HG02870 (cell line): ENCODE data around the gene HIPK2.

Experiments
- ATAC-seq: cut with Tn5 transposase; IDR thresholded peaks from one replicate; pipeline ENCODE4 v1.9.1; 2021; ENCODE audit warnings: mild to moderate bottlenecking, moderate library complexity; ENCODE audit not compliant: unreplicated experiment

HIPK2 gene

DNA sequence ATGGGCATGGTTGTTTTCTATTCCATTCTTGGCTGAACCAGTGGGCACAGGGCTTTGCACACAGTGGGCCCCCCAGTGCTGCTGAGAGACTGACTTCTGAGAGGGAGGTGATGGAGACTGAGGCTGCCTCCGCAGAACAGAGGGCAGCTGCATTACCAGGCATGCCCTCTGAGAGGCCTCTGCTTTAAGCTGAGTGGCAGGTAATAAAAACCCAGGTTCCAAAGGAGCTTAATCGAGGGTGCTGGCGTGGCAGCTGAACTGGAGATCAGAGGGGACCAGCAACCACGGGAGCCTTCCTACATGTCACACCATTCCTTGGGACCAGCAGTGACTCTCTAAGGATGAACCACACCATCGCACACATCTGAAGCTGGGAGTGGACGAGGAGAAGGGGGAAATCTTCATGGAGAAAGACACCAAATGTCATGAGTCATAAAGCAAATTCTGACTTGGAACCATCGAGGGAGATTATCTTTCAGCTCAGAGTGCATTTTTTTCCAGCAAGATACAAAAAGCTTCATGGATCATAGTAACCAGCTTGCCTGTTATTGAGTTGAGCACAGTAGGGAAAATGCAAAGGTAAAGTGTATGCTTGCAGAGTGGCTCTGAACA lies 24.6 kb downstream of the HIPK2 start:
- ATAC-seq, result no peak

DNA sequence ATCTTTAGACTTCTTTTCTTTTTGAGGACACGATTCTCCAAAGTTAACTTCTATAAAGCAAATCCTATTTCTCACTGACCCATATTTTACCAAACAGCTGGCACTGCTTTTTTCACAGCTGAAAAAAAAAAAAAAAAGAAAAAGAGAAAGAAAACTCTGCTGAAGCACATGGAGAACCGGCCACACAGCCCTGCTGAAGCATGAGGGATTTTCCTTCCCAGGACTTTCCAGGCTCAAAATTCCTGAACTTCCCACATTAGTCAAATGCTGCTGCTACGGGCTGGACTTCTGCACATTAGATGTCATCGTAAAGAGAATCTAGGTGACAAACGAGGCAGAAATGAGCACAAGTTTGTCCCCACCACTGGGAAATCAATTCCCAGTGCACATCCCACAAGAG lies 25.2 kb downstream of the HIPK2 start:
- no peak for ATAC-seq

DNA sequence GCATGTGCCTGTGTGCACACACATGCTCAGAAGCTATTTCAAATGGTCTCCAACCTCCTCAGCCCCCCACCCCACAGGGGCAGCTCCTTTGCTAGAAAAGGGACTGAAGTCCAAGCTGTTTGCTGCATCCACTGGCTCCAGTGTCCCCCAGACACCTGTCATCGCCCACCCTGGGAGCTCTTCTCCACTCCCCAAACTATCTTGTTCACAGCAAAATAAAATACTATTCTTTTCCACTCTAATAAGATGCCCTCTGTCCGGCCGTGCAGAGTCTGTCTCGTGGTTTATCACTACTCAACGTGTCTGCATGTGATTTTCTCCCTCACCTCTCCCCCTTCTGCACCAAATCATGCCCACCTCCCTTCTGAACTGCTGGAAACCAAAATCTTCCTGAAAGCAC lies 25.6 kb downstream of the HIPK2 start:
- no peak for ATAC-seq

DNA sequence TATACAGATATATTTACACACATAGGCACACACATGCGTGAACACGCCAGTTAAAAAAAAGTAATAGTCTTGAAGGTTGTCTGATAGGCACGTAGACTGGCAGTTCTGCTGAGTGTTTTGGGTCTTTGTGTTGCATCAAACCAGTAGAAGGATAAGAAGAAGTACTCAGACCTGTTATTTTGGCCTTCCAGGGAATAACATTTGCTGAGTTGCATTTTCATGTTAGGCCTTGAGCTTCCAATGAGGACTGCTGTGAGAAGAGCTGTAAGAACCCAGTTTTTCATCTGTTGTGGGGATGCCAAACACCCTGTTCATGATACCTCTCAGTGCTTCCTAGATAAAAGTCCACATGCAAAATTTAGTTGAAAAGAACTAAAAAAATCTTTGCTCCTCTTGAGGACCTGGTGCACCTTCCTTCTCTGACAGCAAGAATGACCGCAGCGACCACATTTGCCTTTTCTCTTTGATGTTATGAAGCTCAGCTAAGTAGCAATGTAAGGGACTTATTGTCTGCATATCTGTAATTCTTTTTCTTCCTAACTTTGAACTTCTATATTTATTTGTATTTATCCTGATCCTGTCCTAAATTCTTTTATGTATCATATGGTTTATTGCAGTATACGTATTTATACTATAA lies 27.2 kb downstream of the HIPK2 start:
- ATAC-seq, result no peak

DNA sequence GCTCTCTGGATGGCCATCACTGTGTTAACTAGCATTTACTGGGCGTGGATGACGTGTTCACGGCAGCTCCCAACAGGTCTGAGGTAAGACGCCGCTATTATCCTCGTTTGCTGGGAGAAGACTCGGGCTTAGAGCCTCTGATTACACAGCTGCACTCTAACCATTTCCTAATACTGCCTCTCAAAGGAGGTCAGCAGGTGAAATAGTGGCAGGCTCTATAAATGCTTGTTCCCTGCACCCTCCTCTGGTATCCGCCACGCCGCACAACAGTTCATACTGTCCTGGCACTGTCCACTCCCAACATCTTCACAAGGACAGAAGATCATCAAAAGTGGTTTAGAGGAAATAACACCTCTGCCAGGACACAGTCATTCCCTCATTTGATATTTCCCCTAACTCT lies 28.3 kb downstream of the HIPK2 start:
- ATAC-seq, result no peak

DNA sequence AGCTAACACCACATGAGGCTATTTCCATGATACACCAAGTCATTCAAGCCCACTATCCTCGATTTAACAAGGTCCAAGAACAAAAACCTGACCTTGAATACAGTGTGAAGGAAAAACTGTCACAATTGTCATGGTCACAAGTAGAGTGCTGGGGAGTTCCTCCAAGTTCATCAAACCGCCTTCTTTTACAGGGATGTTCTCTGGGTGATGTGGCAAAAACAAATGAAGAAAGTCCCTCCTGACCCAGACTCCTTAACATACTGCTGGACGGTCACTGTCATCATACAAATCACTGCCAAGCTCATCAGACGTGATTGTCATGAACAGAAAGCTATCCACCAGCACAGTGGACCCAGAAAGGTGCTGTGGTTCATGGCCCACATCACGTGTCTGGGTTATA lies 28.9 kb downstream of the HIPK2 start:
- ATAC-seq, result no peak

DNA sequence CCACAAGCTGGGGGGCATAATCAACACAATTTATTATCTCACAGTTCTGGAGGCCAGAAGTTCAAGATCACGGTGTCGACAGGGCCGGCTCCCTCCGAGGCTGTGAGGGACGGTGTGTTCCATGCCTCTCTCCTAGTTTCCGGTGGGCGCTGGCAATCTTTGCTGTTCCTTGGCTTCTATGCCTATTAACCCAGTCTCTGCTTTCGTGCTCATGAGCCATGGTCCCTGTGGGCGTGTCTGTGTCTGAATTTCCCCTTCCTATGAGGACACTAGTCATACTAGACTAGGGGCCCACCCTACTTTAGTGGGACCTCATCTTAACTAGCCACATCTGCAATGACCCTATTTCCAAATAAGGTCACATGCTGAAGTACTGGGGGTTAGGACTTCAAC lies 29.4 kb downstream of the HIPK2 start:
- ATAC-seq, result no peak

DNA sequence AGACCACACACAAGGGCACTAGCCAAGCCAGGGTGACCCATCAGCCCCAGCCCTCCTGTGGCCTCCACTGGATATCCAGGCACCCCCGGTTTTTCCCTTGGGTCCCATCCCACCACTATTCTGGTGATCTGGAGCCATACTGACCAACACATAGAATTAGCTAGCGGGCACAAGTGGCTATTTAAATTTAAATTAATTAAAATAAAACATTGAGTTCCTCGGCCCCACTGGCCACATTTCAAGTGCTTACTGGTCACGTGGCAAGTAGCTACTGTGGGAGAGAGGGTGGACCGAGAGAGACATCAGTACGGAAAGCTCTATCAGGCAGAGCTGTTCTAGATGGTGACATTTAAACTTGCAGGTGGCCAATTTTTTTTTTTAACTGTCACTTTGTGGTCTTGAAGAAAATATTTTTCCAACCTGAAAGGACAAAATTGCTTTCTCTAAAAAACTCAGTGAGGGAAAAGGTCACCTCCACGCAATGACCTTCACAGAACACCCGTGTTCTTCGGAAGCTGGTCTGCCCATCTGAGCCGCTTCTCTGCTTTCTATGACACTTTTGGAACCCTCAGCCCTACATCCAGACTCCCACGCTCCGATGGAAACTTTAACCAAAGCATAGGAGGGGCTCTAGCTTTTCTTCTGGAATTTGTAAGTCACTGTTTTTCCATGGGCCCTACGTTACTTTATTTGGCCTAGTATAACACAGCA lies 30.0 kb downstream of the HIPK2 start:
- no peak for ATAC-seq

DNA sequence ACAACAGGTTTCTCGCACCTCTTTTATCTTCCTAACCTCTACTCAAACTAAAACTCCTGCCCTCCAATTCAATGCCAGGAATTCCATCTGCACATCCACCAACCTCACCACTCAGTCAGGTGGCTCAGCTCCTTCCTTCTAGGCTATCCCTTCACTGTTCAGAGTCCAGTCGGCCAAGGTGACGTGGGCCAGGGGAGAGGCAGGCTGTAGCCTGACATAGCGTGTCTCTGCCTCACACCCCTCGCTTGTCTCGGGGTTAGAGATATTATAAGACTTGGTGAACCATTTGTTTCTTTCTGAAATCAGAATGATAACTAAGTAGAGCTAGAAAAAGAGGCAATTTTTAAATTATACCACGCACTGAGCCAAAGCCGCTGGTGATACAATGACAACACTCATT lies 31.1 kb downstream of the HIPK2 start:
- no peak for ATAC-seq

DNA sequence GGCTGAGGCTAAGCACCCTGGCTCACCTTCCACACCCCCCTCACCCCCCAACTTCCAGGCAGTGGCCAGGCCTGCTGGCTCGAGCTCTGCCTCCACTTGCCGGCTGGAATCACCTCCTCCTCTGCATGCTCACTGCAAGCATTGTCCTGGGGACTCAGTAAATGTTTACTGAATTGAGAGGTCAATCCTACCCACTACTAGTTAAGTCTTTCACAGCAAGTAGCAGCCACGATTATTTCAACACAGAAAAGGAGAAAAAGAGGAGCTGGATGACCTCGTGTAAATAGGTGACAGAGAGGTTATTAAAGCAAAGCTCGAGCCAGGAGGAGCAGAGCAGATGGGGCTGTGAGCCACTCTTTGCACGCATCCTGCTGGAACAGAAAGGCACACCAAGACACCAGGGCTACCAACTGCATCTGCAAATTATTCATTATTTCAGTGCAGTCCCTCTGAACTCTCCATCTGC lies 32.1 kb downstream of the HIPK2 start:
- ATAC-seq, result no peak

DNA sequence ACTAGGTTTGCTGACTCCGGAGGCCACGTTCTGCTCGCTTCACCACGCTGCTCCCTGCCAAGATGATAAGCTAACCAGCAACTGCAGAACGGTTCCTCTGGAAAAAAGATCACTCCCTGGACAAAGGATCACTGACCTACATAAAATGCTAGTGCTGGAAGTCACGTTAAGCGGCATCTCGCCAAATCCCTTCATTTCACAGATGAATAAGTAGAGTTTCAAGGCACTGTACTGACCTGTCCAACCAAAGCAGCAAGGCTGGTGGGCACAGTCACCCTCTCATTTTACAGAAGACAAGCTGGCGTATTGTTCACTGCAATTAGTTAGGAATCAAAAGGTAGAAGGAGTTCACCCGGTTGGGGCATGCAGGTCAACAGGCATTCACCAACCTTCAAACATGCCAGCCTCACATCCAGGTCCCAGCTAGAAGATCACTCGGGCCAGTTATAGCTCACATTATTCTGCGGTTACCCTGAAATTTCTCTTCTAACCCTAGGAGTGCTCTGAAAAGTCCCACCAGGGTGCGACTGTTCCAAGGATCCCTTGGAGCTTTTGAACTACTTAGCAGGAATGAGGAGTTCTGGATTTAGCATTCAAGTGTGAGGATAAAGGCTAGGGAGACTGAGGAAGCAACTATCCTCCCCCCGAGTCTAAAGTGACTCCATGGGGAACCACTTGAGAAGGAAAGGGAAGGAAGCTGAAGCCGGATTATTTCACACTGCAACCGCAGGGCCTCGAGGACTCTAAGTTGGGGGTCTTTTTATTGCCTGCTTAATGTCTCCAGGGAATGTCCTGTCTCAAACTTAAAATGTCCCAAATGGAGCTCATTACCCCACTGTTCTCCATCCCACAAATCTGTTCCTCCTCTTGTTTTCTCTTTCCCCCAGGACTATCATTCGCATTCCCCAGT lies 32.8 kb downstream of the HIPK2 start:
- ATAC-seq, result no peak

DNA sequence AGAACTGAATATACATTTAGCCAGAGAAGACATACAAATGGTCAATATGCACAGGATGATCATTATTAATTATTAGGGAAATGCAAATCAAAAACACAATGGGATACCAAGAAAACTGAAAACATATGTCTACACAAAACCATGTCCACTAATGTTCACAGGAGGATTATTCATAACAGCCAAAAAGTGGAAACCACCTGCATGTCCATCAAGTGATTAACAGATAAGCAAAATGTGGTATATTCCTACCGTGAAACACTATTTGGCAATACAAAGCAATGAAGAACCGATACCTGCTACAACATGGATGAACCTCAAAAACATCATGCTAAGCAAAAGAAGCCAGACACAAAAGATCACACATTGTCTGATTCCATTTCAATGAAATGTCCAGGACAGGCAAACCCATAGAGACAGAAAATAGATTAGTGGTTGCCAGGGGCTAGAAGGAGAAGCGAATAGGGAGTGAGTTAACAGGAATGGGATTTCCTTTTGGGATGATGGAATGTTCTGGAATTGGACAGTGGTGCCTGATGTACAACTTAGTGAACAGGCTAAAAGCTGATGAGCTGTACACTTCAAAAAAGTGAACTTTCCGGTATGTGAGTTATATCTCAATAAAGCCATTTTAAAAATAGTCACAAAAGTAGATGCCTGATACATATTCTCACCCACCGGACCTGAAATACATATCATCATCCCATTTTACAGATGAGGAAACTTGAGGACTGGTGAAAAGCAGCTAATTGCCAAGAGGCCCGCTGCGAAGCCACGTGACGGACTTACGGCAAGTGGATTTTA lies 33.6 kb downstream of the HIPK2 start:
- ATAC-seq, result no peak

DNA sequence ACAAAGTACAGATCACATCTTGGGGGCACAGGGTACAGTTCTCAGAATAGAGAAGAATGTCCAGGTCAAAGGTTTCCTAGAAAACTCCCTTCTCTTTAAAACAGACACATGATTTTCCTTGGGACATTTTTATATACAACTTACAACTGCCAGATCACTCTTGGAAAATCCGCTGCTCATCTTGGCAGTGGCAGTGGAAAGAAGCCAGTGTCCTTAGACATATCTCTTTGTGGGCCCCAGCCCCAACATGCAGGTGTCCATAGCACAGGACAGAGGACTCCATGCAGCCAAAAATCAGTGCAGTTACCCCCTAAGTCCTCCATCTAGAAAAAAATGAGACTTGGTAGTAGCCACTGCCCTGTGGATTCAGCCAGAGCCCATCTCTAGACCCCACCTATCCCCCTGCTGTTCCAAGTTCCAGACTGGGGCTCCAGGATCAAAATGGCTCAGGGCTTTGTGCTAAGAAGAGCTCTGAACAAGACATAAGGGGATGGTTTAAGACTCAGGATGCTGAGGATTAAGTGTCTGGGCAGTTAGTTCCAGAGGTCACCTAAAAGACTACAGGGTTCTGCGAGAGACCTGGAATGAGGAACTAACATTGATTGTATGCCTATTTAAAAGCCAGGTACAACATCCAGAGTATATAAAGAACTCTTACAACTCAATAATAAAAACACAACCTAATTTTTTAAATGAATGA lies 34.4 kb downstream of the HIPK2 start:
- no peak for ATAC-seq

DNA sequence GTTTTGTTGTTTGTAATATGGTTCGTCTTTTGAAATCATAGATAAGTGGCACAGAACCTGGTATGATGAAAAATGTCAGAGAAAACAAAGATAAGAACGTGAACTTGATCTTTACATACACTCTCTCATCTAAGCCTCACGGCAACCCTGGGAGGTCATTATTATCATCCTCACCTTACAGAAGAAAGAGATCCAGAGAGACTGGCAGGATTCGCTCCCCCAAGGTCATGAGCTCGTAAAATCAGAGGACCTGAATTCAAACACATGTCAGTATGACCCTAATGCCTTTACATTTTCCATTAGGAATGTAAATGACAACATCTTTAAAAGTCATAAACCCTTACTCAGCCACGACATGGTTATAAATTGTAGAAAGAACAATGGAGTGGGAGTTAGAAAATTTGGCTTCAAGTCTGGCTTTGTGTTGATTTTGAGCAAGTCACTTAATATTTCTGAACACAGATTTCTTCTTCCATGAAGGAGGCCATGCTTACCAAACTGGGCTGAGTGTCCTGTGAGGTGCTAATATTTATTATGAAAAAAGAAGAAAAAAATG lies 35.9 kb downstream of the HIPK2 start:
- ATAC-seq, result no peak

DNA sequence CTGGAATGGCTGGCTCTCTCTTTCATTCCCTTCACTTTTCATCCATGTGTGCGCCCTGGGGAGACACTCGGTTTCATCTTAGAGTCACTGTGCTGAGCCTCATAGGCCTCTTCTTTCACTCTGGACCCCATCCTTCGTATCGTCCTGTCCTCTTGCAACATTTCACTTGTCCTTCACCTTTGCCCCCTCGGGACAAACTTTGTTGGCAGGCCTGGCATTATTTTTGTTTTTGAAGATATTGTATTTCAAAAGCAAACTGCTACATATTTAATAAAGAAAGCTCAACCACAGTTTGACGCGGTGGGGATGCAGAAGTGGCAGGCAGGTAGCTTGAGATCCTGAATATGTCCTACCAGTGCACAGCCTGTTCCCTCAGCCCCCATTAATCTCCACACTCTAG lies 36.6 kb downstream of the HIPK2 start:
- no peak for ATAC-seq

DNA sequence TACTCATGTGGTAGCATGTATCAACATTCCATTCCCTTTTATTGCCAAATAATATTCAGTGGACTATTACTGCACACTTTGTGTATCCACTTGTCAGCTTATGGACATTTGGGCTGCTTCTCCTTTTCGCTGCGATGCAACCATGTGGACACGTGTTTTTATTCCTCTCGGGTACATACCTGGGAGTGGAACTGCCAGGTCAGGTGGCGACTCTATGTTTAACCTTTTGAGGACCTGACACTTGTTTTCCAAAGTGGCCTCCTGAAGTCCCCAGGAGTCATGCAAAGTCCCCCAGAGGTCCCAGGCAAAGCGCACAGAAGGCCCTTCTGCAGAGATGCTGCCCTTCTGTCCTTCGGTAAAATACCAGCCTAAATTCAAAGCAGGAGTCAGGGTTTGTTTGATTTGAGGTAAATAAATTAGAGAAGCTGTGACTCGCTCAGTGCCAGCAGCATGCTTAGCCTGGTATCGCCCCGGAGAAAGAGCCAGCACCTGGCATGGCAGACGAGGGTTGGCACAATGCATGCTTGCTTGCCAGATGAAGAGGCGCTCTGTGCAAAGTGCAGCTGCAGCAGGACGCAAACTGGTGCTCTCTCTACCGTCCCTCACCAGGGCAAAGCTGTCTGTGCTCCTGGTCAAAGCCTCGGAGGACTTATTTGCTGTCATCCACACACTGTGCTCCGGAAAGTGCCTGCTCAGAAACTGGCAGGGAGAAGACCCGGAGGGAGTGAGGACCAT lies 37.8 kb downstream of the HIPK2 start:
- no peak for ATAC-seq

DNA sequence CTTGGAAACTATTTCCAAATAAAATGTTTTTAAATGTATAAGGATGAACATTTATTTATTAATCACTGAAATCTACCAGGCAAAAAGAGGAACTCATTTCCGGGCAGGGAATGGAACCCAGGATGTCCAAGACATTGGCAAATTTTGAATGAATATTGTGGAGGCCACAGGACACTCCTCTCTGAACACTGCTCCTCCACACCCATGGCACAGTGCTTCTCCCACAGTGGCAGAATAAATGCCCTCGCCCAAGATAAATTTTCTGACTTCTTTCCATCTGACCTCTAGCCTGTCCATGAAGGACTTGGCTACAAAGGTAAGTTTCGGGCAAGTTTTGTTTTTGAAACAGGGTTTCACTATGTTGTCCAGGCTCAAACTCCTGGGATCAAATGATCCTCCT lies 39.0 kb downstream of the HIPK2 start:
- no peak for ATAC-seq

DNA sequence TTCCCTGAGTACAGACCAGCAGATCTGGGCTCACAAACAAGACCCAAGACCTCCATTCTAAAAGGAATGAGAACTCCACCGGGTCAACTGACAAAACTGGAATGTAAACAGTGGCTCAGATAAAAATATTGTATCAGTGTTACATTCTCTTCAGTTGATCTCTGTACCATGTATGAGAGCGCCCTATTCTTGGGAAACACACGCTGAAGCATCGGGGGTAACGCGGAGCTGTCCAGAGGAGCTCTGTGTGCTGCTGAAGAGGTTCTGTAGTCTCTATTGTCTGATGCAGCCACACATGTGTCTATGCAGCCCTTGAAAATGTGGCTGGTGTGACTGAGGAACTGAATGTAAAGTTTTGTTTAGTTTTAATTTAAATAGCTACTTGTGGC lies 39.7 kb downstream of the HIPK2 start:
- ATAC-seq, result no peak
